IMR-90 (cell line): ENCODE results near the gene USP25.

Source experiments
- BHLHE40 ChIP-seq: fragments of 150-350 bp; IDR thresholded peaks from 2 replicates; pipeline ENCODE4 v1.6.1; 2016; ENCODE audit warnings: mild to moderate bottlenecking, low read depth, low read length
- CHD1 ChIP-seq: IDR thresholded peaks from 2 replicates; pipeline ENCODE4 v1.6.1; 2012; ENCODE audit warnings: low read depth, low read length, improper control_type of control experiment
- CTCF ChIP-seq: conservative IDR thresholded peaks from 2 replicates; pipeline ENCODE4 v1.5.1; 2012; ENCODE audit warnings: mild to moderate bottlenecking, low read depth, low read length, improper control_type of control experiment
- ELK1 ChIP-seq: fragments of 150-350 bp; IDR thresholded peaks from 2 replicates; pipeline ENCODE4 v1.6.1; 2016; ENCODE audit warnings: low read depth, mild to moderate bottlenecking, low read length, moderate library complexity, borderline replicate concordance
- FOS ChIP-seq: fragments of 150-350 bp; IDR thresholded peaks from 2 replicates; pipeline ENCODE4 v1.6.1; 2016; ENCODE audit warnings: low read depth, low read length
- POLR2A ChIP-seq: IDR thresholded peaks from 2 replicates; pipeline ENCODE4 v1.6.1; 2012; ENCODE audit warnings: mild to moderate bottlenecking, low read depth, low read length
- RCOR1 ChIP-seq: IDR thresholded peaks from 2 replicates; pipeline ENCODE4 v1.6.1; 2012; ENCODE audit warnings: mild to moderate bottlenecking, low read length, improper control_type of control experiment; ENCODE audit not compliant: insufficient replicate concordance

GRCh38 chr21:15731243-15731613 is 1.4 kb downstream of the USP25 start:
- no peak for TF ChIP-seq CTCF
- no peak for TF ChIP-seq POLR2A
- TF ChIP-seq CHD1 = no peak
- no peak for TF ChIP-seq ELK1
- TF ChIP-seq FOS = no peak
- TF ChIP-seq RCOR1 = no peak
- TF ChIP-seq BHLHE40 = no peak
